ENCODE data around the gene CCM2L. TPM values are rescaled to one million over a fixed set of nuclear protein-coding genes. Genes with fewer than 3 reads are reported as not detected.

The CCM2L gene
- total RNA-seq, 1 donor from 2014 or later = not detected

DNA sequence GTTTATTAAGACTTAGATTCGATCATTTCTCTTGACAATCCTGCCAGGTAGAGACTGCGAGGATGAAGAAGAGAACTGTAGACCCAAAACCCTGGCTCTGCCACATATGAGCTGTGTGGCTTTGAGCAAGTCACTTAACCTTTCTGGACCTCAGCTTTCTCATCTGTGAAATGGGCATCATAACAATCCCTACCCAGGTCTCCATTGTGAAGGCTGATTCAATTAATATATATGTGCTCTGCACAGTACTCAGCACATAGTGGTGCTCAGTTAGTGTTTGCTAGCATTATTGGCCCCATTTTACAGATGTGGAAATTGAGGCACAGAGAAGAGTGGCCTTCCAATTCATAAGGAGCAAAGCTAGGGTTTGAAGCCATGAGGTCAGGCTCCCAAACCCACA, 34.4 kb upstream of the CCM2L start:
- Mint-ChIP-seq H3K27ac (ENCODE audit: unreplicated experiment) (no peak overlapping the region), H3K36me3 (ENCODE audit: low read depth) (no peaks in the 10 kb centered on the region)

DNA sequence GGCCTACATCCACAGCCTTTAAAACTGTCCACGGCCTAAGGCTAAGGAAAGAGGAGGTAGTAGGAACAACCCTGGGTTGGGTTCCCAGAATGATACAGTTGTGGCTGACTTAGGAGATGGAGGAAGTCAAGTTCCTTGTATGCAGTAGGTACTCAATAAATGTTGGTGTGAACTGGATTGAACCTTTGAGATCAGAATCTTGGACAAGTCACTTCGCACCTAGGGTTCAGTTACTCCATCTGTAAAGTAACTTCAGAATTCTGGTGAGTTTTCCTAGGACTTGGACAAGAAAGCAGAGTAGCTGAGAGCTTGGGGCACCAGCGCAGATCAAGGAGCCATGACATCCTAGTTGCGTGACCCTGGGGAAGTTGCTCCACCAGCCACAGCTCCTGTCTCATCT, 33.2 kb upstream of the CCM2L start:
- Mint-ChIP-seq H3K4me1 (ENCODE audit: low read depth) (peaks cover 14% of the 10 kb centered on the region), H3K9me3 (ENCODE audit: low read depth) (no peaks in the 10 kb centered on the region), H3K36me3 (ENCODE audit: low read depth) (no peaks in the 10 kb centered on the region), H3K4me3 (ENCODE audit: unreplicated experiment) (no peak overlapping the region), H3K27me3 (ENCODE audit: low read depth) (peaks cover 28% of the 10 kb centered on the region), H3K27ac (ENCODE audit: unreplicated experiment) (no peak overlapping the region)
- DNase-seq (ENCODE audit: low spot score) = no peak
- TF ChIP-seq, protein P1, sequence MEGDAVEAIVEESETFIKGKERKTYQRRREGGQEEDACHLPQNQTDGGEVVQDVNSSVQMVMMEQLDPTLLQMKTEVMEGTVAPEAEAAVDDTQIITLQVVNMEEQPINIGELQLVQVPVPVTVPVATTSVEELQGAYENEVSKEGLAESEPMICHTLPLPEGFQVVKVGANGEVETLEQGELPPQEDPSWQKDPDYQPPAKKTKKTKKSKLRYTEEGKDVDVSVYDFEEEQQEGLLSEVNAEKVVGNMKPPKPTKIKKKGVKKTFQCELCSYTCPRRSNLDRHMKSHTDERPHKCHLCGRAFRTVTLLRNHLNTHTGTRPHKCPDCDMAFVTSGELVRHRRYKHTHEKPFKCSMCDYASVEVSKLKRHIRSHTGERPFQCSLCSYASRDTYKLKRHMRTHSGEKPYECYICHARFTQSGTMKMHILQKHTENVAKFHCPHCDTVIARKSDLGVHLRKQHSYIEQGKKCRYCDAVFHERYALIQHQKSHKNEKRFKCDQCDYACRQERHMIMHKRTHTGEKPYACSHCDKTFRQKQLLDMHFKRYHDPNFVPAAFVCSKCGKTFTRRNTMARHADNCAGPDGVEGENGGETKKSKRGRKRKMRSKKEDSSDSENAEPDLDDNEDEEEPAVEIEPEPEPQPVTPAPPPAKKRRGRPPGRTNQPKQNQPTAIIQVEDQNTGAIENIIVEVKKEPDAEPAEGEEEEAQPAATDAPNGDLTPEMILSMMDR (IDR thresholded peaks at IDR 0.05) = no peak

More for the DNA sequence above, 34.4 kb upstream of the CCM2L start:
- H3K4me1 Mint-ChIP-seq (ENCODE audit: low read depth) = peaks cover 15% of the 10 kb centered on the region
- H3K27me3 Mint-ChIP-seq (ENCODE audit: low read depth) = peaks cover 27% of the 10 kb centered on the region
- no peaks in the 10 kb centered on the region for H3K9me3 Mint-ChIP-seq (ENCODE audit: low read depth)
- TF ChIP-seq, protein P1 (IDR thresholded peaks at IDR 0.05) = no peak
- H3K4me3 Mint-ChIP-seq (ENCODE audit: unreplicated experiment) = no peak overlapping the region
- no peak for DNase-seq (ENCODE audit: low spot score)

DNA sequence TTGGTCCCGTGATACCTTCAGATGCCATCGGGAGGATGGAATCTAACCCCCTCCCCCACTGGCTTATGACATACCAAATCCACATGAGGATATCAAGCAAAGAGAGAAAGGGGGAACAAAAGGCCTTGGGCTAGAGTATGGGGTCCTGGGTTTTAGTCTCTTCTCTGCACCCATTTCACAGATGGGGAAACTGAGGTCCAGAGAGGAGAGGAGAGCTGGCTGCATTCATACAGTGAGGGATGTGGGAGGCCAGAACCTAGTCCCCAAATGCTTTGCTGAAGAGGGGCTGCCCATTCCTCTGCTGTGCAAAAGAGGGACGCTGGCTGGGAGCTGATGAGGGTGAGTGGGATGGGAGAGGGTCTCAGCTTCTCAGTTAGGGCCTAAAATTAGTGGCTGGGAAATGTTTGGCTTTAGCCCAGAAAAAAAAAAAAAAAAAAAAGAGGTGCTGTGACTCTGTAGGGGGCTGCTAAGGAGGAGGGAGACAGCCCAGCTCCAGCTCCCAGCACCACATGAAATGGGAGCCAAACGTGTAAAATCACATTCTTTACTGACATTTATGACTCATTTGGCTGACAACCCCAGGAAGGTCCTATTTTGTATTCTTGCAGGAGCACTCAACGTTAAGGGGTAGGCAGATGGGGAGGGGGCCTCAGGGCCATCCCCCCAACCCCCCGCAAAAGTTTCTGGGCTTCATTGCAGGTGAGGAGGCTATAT, 30.4 kb upstream of the CCM2L start:
- Mint-ChIP-seq H3K9me3 (ENCODE audit: low read depth) (no peaks in the 10 kb centered on the region), H3K27ac (ENCODE audit: unreplicated experiment) (no peak overlapping the region), H3K27me3 (ENCODE audit: low read depth) (peaks cover 37% of the 10 kb centered on the region), H3K36me3 (ENCODE audit: low read depth) (no peaks in the 10 kb centered on the region), H3K4me3 (ENCODE audit: unreplicated experiment) (no peak overlapping the region), H3K4me1 (ENCODE audit: low read depth) (peaks cover 4% of the 10 kb centered on the region)
- DNase-seq (ENCODE audit: low spot score) = no peak
- TF ChIP-seq, protein P1 (IDR thresholded peaks at IDR 0.05) = no peak

DNA sequence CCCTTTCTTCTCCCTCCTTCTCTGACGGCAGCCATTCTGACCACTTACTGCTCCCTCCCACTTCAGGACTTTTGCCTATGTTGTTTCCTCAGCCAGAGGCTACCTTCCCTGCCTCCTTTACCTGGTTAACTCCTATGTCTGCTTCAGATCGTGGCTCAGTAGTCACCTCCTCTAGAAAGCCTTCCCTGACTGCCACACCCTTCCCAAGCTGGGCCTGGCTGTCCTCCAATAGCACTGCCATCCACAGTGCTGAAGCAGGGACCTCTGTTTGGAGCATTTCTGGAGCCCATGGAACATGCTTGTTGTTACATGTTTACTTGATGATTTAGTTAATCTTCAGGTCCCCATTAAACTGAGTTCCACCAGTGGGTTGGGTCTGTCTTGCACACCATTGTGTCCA, 28.5 kb upstream of the CCM2L start:
- TF ChIP-seq, protein P1 (IDR thresholded peaks at IDR 0.05) = no peak
- no peak for DNase-seq (ENCODE audit: low spot score)
- Mint-ChIP-seq H3K27me3 (ENCODE audit: low read depth) (peaks cover 29% of the 10 kb centered on the region), H3K4me1 (ENCODE audit: low read depth) (no peaks in the 10 kb centered on the region), H3K9me3 (ENCODE audit: low read depth) (no peaks in the 10 kb centered on the region), H3K36me3 (ENCODE audit: low read depth) (no peaks in the 10 kb centered on the region), H3K27ac (ENCODE audit: unreplicated experiment) (no peak overlapping the region), H3K4me3 (ENCODE audit: unreplicated experiment) (no peak overlapping the region)

DNA sequence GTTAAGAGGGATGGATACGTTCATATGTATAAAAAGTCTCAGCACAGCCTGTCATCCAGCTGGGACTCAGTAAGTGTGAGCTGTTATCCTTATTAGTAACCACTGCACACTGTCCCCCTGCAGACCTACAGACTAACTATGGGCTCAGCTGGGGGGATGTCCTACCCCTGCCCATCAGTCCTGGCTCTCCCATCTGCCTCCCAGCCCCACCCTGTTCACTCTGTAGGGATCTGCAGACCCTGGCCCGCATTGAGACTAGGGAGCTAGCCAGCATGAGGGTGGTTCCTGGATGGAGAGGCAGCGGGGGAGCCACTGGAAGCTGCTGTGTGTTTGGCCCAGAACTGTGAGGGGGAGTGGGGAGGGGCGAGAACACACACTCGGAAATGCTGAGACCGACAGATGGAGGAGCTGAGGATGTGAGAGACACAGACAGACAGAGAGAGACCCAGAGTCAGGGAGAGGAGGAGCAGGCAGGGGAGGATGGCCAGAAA, 25.2 kb upstream of the CCM2L start:
- TF ChIP-seq, protein P1 (IDR thresholded peaks at IDR 0.05) = no peak
- Mint-ChIP-seq H3K4me3 (ENCODE audit: unreplicated experiment) (no peak overlapping the region), H3K27ac (ENCODE audit: unreplicated experiment) (no peak overlapping the region), H3K27me3 (ENCODE audit: low read depth) (peaks cover 22% of the 10 kb centered on the region), H3K9me3 (ENCODE audit: low read depth) (no peaks in the 10 kb centered on the region), H3K4me1 (ENCODE audit: low read depth) (no peaks in the 10 kb centered on the region), H3K36me3 (ENCODE audit: low read depth) (no peaks in the 10 kb centered on the region)
- DNase-seq (ENCODE audit: low spot score) = no peak

All from chondrocyte (in vitro differentiated cells).